ENCODE measurements around the gene CDC73. TPM values are rescaled to one million over a fixed set of nuclear protein-coding genes. Genes with fewer than 3 reads are reported as not detected.
A peak's percentile ranks its signal among the peaks of the same experiment; 100 is the strongest.

The CDC73 gene
- total RNA-seq, 2 experiments from 2014 or later, result 12.9 to 50.0 TPM

GRCh38 chr1:193270996-193271395 lies 149.2 kb downstream of the CDC73 start:
- POLR2A ChIA-PET, result no interaction called here
- Histone ChIP-seq H4K20me1 (ENCODE audit: insufficient read depth, low read length) (no peaks in the 10 kb centered on the region), H2AFZ (ENCODE audit: low read length) (no peak overlapping the region), H3K27ac (ENCODE audit: low read depth, low read length, poor library complexity, severe bottlenecking) (no peak overlapping the region), H3K4me1 (ENCODE audit: insufficient read depth, low read length, poor library complexity, severe bottlenecking) (peaks cover 8% of the 10 kb centered on the region), H3K4me2 (ENCODE audit: low read length) (no peak overlapping the region), H3K9me3 (ENCODE audit: low read length) (no peaks in the 10 kb centered on the region), H3K9me2 (ENCODE audit: insufficient read depth, low read length) (no peaks in the 10 kb centered on the region), H3K36me3 (ENCODE audit: insufficient read depth, low read length) (no peaks in the 10 kb centered on the region), H3K79me2 (ENCODE audit: insufficient read depth, low read depth, low read length) (no peaks in the 10 kb centered on the region), H3K4me3 (ENCODE audit: low read depth, low read length, poor library complexity, severe bottlenecking) (no peak overlapping the region)
- CTCF ChIA-PET (ENCODE audit: unreplicated experiment), result no interaction called here
- BruUV-seq (replicated peaks), result no TSS peak
- DNase-seq (ENCODE audit: low spot score), result no peak
- intact Hi-C loops (cut with micrococcal nuclease; ENCODE audit: unreplicated experiment), result no loop called here
- TF ChIP-seq CTCF (conservative IDR thresholded peaks at IDR 0.05; ENCODE audit: low read length) (no peak), EZH2phosphoT487 (IDR thresholded peaks at IDR 0.05; ENCODE audit: borderline replicate concordance, low read depth, low read length) (no peak)

- no peaks in the 10 kb centered on the region for H3K9me2 ChIP-seq (ENCODE audit: insufficient read depth, low read length)
- H3K9me3 ChIP-seq (ENCODE audit: low read length), result no peaks in the 10 kb centered on the region
- no peak for DNase-seq (ENCODE audit: low spot score)
- H3K4me3 ChIP-seq (ENCODE audit: low read depth, low read length, poor library complexity, severe bottlenecking), result no peak overlapping the region
- intact Hi-C loops (cut with micrococcal nuclease; ENCODE audit: unreplicated experiment), result no loop called here
- peaks cover 5% of the 10 kb centered on the region for H3K4me1 ChIP-seq (ENCODE audit: insufficient read depth, low read length, poor library complexity, severe bottlenecking)
- ChIA-PET CTCF (ENCODE audit: unreplicated experiment) (no interaction called here), POLR2A (interaction anchor here (1.2 to 1.3 kb wide), 2 partner anchors 8 to 311 kb away, joined by 3 read pairs; no protein-coding TSS in a partner anchor)
- no peak overlapping the region for H3K4me2 ChIP-seq (ENCODE audit: low read length)
- H2AFZ ChIP-seq (ENCODE audit: low read length), result no peak overlapping the region
- BruUV-seq (replicated peaks), result no TSS peak
- TF ChIP-seq EZH2phosphoT487 (IDR thresholded peaks at IDR 0.05; ENCODE audit: borderline replicate concordance, low read depth, low read length) (no peak), CTCF (conservative IDR thresholded peaks at IDR 0.05; ENCODE audit: low read length) (peak; percentile 37; the same call in 1 of the 2 replicates)
- no peaks in the 10 kb centered on the region for H4K20me1 ChIP-seq (ENCODE audit: insufficient read depth, low read length)
- H3K79me2 ChIP-seq (ENCODE audit: insufficient read depth, low read depth, low read length), result no peaks in the 10 kb centered on the region
- no peak overlapping the region for H3K27ac ChIP-seq (ENCODE audit: low read depth, low read length, poor library complexity, severe bottlenecking)
- no peaks in the 10 kb centered on the region for H3K36me3 ChIP-seq (ENCODE audit: insufficient read depth, low read length)
Observed at GRCh38 chr1:193275773-193276172, 153.9 kb downstream of the CDC73 start.

- TF ChIP-seq CTCF (conservative IDR thresholded peaks at IDR 0.05; ENCODE audit: low read length) (no peak), EZH2phosphoT487 (IDR thresholded peaks at IDR 0.05; ENCODE audit: borderline replicate concordance, low read depth, low read length) (no peak)
- BruUV-seq (replicated peaks), result no TSS peak
Observed at GRCh38 chr1:193278968-193279367, 157.1 kb downstream of the CDC73 start.

More at GRCh38 chr1:193278968-193279367, 157.1 kb downstream of the CDC73 start:
- H3K27ac ChIP-seq (ENCODE audit: low read depth, low read length, poor library complexity, severe bottlenecking), result no peak overlapping the region
- H3K9me3 ChIP-seq (ENCODE audit: low read length), result no peaks in the 10 kb centered on the region
- no peaks in the 10 kb centered on the region for H3K9me2 ChIP-seq (ENCODE audit: insufficient read depth, low read length)
- H3K36me3 ChIP-seq (ENCODE audit: insufficient read depth, low read length), result no peaks in the 10 kb centered on the region
- no peak for DNase-seq (ENCODE audit: low spot score)
- no peaks in the 10 kb centered on the region for H4K20me1 ChIP-seq (ENCODE audit: insufficient read depth, low read length)
- H3K79me2 ChIP-seq (ENCODE audit: insufficient read depth, low read depth, low read length), result no peaks in the 10 kb centered on the region
- H3K4me3 ChIP-seq (ENCODE audit: low read depth, low read length, poor library complexity, severe bottlenecking), result no peak overlapping the region
- H2AFZ ChIP-seq (ENCODE audit: low read length), result no peak overlapping the region
- CTCF ChIA-PET (ENCODE audit: unreplicated experiment), result no interaction called here
- no peaks in the 10 kb centered on the region for H3K4me1 ChIP-seq (ENCODE audit: insufficient read depth, low read length, poor library complexity, severe bottlenecking)
- POLR2A ChIA-PET, result no interaction called here
- intact Hi-C loops (cut with micrococcal nuclease; ENCODE audit: unreplicated experiment), result no loop called here
- H3K4me2 ChIP-seq (ENCODE audit: low read length), result no peak overlapping the region
